ENCODE data around the gene INTS11.
"Not testable (repeated sequence)": the region's sequence is repeated elsewhere in the genome, so short reads cannot be mapped to it uniquely, and the experiment has no call there.

Gene INTS11

GRCh38 chr1:1324524-1325287, at the start of gene INTS11, which contains the start of gene CPTP:
Gene INTS11, minus strand, starts transcription at chr1:1324660. Its CDS starts 52 bp downstream, at chr1:1324608.
Gene CPTP, plus strand, starts transcription at chr1:1324802. Its CDS starts 2,109 bp downstream, at chr1:1326911.
- DNase-seq (ENCODE audit: low spot score): peak; percentile 99

GRCh38 chr1:1373815-1374588, 49.5 kb upstream of the INTS11 start:
- no peak for DNase-seq (ENCODE audit: low spot score)

GRCh38 chr1:1373051-1373814, 48.8 kb upstream of the INTS11 start:
- no peak for DNase-seq (ENCODE audit: low spot score)

- DNase-seq (ENCODE audit: low spot score): peak; percentile 75
Observed at GRCh38 chr1:1371746-1372711, 47.6 kb upstream of the INTS11 start.

- DNase-seq (ENCODE audit: low spot score): peak; percentile 27
Observed at GRCh38 chr1:1371364-1371745, 46.9 kb upstream of the INTS11 start.

- DNase-seq (ENCODE audit: low spot score): no peak
Observed at GRCh38 chr1:1370771-1371300, 46.4 kb upstream of the INTS11 start.

- not testable (repeated sequence) for DNase-seq (ENCODE audit: low spot score)
Observed at GRCh38 chr1:1370094-1370493, 45.6 kb upstream of the INTS11 start.

GRCh38 chr1:1367315-1367714, 42.9 kb upstream of the INTS11 start:
- DNase-seq (ENCODE audit: low spot score): no peak

GRCh38 chr1:1366699-1367066, 42.2 kb upstream of the INTS11 start:
- no peak for DNase-seq (ENCODE audit: low spot score)

GRCh38 chr1:1365875-1366698, 41.6 kb upstream of the INTS11 start:
- DNase-seq (ENCODE audit: low spot score): no peak

GRCh38 chr1:1364266-1364665, 39.8 kb upstream of the INTS11 start:
- no peak for DNase-seq (ENCODE audit: low spot score)

GRCh38 chr1:1361982-1362423, 37.5 kb upstream of the INTS11 start:
- peak; percentile 80 for DNase-seq (ENCODE audit: low spot score)

- no peak for DNase-seq (ENCODE audit: low spot score)
Observed at GRCh38 chr1:1361233-1361981, 36.9 kb upstream of the INTS11 start.

GRCh38 chr1:1360506-1361169, 36.2 kb upstream of the INTS11 start:
- peak; percentile 96 for DNase-seq (ENCODE audit: low spot score)

GRCh38 chr1:1359664-1360468, 35.4 kb upstream of the INTS11 start:
- DNase-seq (ENCODE audit: low spot score): peak; percentile 66

- DNase-seq (ENCODE audit: low spot score): peak; percentile 53
Observed at GRCh38 chr1:1359308-1359663, 34.8 kb upstream of the INTS11 start.

- peak; percentile 92 for DNase-seq (ENCODE audit: low spot score)
Observed at GRCh38 chr1:1358433-1359271, 34.2 kb upstream of the INTS11 start, which contains the start of gene MXRA8. Gene MXRA8, minus strand, starts transcription at chr1:1358555. Its CDS starts 51 bp downstream, at chr1:1358504.
